ENCODE measurements around the gene C1QL2.

The C1QL2 gene

GRCh38 chr2:119136093-119136492 is 22.5 kb downstream of the C1QL2 start:
- no peak for DNase-seq

- DNase-seq, result no peak
Observed at GRCh38 chr2:119134775-119135174, 23.8 kb downstream of the C1QL2 start.

- no peak for DNase-seq
Observed at GRCh38 chr2:119126650-119127049, 31.9 kb downstream of the C1QL2 start.

- DNase-seq, result no peak
Observed at GRCh38 chr2:119123389-119123788, 35.2 kb downstream of the C1QL2 start.

GRCh38 chr2:119122663-119123062 is 35.9 kb downstream of the C1QL2 start:
- DNase-seq, result no peak

- no peak for DNase-seq
Observed at GRCh38 chr2:119119999-119120756, 38.4 kb downstream of the C1QL2 start.

GRCh38 chr2:119119076-119119785 is 39.3 kb downstream of the C1QL2 start:
- no peak for DNase-seq

- DNase-seq, result no peak
Observed at GRCh38 chr2:119117891-119118882, 40.4 kb downstream of the C1QL2 start.

GRCh38 chr2:119117408-119117807 is 41.1 kb downstream of the C1QL2 start:
- DNase-seq, result no peak

- no peak for DNase-seq
Observed at GRCh38 chr2:119116411-119117295, 41.9 kb downstream of the C1QL2 start.

- DNase-seq, result no peak
Observed at GRCh38 chr2:119114266-119114665, 44.3 kb downstream of the C1QL2 start.

- DNase-seq, result no peak
Observed at GRCh38 chr2:119113489-119113770, 45.1 kb downstream of the C1QL2 start.

GRCh38 chr2:119112770-119113488 is 45.6 kb downstream of the C1QL2 start:
- DNase-seq, result no peak

GRCh38 chr2:119112230-119112629 is 46.3 kb downstream of the C1QL2 start:
- DNase-seq, result no peak

GRCh38 chr2:119111115-119111975 is 47.2 kb downstream of the C1QL2 start:
- DNase-seq, result no peak

GRCh38 chr2:119109866-119110265 is 48.7 kb downstream of the C1QL2 start:
- DNase-seq, result no peak

- no peak for DNase-seq
Observed at GRCh38 chr2:119108186-119108585, 50.4 kb downstream of the C1QL2 start.

- DNase-seq, result no peak
Observed at GRCh38 chr2:119106301-119106897, 52.2 kb downstream of the C1QL2 start.
